Fibroblast of the conjunctiva (primary cell): ENCODE measurements around the gene MYH4.

Source experiments
- DNase-seq: peaks from one replicate; pipeline ENCODE4 v3.0.0-alpha.2; 2010; ENCODE audit warnings: low read depth

MYH4 gene

DNA sequence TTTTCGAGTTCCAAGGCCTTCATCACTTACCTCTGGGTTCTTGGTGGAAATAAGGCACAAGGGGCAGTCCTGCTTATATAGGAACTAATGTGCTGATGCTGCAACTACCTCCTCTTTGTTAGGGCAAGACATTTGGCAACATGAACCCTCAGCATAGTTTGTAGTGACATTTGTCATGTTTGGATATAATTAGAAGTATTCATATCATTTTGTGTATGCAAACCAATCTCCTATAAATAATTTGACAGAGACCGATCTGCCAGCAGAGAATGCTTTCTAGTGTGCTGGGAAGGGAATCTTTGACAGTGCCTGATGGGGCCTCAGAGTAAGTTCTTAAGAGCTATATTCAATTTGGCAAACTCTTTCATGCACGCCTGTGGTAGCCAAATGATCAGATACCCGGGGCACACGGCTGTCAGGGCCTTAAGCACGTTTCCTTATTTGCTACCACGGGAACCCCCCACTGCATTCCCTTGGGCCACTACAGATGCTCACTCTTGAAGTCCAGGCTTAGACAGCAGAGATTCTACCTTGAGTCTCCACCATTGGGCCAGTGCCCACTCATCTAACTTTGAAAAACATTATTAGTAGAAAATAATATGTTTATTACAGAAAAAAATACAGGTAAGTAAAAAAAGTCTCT is 47.3 kb downstream of the MYH4 start, which contains the start of gene MYH8:
MYH8 (minus strand) TSS at position 51 of the 643 bp plus-strand sequence. CDS start 1,723 bp downstream, outside the sequence.
- DNase-seq, result no peak

DNA sequence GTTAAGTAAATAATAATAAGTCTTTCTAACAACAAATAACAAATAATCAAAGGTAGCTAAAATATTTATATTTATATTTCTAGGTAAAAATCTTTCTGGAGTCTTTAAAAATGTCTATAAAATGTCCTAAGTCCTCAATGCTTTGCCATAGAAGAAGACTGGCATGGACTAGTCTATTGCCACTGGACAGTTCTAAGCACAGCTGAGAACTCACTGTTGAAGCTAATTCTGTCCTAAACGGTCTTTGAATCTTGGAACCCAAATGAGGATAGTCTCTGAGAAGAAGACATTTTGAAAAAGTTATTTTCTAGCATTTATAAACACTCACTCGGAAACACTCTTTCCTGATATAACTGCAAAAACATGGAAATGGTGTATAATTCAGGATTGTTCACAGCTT is 48.1 kb downstream of the MYH4 start:
- no peak for DNase-seq

DNA sequence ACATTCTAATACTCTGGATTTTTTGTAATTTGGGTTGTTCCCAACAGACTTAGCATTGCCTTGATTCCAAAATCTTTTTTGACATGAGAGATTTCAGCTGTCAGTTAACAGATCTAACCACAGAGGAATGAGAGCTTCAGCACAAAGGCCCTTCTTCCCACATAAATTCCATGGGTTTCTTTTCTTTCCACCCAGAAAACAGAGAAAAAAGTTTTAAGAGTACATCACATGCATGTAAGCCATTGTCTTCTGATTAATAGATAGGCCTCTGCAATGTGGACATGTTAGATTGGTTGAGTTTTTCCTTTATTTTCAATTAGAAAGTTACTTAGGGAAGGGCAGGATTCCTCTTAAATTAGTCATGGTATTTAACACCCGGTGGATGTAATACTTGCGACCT is 48.5 kb downstream of the MYH4 start:
- no peak for DNase-seq

DNA sequence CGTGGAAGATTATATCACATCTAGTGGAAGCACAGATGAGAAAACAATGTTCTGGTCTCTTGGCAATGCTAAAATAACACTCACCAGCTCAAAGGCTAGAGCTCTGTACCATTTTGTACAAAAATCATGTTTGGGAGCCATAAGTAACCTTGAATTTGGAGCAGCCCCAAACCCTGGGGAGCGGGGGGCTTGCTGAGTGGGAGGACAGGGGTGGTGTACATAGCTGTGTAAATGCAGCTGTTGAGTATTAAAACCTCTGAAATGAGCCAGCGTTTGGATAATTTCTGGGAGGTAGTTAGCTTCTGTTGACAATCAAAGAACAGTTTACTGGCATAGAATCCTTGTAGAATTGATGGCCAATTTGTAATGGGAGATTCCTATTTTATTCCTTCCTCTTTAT is 51.9 kb downstream of the MYH4 start:
- no peak for DNase-seq

DNA sequence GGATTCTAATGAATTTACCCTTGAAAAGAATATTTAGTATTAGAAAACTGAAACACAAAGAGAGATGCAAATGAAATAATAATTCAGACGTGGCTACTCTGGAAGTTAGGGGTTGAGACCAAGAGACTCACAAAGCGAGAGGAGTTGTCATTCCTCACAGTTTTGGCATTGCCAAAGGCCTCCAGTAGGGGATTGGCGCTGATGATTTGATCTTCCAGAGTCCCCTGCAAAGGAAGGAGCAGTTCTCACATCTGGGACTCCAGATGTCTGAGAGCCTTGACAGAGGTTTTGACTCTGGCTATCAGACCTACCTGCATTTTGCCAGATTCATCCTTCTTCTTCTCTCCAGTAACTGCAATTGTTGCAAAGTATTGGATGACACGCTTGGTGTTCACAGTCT is 54.2 kb downstream of the MYH4 start:
- no peak for DNase-seq

DNA sequence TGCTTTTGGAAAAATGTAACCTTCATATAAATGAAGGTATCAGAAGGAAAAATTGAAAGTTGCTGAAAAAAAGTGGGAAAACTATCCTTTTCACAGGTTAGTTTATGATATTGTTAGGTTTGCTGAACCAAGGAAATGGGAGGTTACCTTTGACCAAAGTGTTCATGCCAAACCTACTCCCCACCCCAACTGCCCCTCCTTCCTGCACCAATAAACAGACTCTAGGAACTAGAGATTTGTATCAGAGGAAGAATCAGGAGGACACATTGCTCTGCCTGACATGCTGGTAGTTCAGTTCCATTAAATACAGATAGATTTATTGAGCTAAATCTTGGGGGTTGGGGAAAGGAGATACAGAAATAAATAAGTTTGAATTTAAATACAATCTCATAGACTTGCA is 65.8 kb downstream of the MYH4 start:
- no peak for DNase-seq

DNA sequence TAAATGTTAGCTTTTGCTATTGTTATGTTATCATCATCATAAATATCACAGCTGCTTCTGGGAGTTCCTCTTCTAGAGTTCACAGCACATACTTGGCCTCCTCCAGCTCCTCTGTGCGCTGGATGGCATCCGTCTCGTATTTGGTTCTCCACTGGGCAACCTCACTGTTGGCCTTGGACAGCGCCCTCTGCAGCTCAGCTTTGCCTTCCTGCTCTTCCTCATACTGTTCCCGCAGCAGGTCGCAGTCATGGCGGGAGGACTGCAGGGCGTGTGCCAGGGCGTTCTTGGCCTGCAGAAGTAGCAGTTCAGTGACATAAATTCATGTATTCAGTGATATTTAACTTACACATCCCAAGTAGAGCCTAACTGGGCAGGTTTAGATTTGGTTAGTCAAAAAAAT is 71.0 kb downstream of the MYH4 start:
- no peak for DNase-seq

DNA sequence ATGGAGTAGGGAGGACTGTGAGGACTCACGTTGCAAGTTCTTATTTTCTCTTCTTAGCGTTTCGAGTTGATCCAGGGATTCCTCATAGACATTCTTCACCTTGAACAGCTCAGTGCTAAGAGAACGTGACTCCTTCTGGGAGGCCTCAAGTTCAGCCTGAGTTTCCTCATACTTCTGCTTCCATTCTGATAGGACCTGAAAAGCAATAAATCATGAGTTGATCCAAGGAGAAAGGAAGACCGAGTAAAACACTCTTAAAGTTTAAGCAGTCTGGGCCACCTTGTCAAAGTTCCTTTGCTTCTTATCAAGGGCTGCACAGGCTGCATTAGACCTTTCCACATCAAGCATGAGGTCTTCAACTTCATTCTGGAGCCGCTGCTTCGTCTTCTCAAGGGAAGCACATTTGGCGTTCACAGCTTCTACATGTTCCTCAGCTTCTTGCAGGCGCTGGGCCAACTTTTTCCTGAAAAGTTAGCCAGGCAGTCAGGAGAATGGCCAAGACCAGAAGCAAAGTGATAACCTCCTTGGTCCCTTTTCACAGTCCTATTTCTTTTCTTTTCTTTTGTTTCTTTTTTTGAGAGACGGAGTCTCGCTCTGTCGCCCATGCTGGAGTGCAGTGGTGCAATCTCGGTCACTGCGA is 72.7 kb downstream of the MYH4 start:
- no peak for DNase-seq

DNA sequence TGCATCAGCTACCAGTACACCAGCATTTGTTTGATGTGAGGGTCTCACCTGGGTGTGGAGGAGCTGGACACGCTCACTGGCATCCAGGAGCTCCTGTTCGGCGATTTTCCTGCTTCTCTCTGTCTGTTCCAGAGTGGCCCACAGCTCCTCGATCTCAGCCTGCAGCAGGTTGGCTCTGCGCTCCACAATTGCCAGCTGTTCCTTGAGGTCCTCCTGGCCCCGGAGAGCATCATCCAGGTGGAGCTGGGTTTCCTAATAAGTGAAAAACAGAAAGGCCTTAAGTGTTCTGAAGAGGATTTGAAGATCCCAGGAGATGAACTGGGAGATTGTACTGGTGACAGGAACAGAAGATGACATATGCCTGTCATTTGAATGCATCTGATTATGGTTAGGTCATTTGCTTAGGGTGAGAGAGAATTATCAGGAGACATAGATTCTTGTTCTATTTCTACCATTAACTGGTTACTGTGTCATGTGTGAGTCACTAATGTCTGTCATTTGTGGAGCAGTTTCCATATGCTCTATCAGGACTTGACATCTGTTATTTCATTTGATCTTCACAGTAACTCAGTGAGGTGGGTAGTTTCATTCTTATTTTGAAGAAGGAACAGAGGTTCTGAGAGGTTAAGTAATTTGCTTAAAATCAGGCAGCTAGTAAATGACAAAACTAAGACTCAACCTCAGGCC is 75.0 kb downstream of the MYH4 start:
- no peak for DNase-seq
